Uterus (tissue), 4 donors: Measurements from ENCODE around the gene FYN. TPM values are rescaled to one million over a fixed set of nuclear protein-coding genes. Genes with fewer than 3 reads are reported as not detected.

Experiments
- DNase-seq, 2 donors: peaks; one replicate each; pipeline ENCODE4 v3.0.0-alpha.2; 2019 to 2020
- H3K27ac ChIP-seq, 2 donors: fragments of 200-600 bp; sonication (generic); 1 replicate in 1 of 2; 2 replicates in 1 of 2; pipeline ENCODE4 v1.5.1; 2016 to 2018
- H3K27me3 ChIP-seq, 2 donors: fragments of 200-600 bp; sonication (generic); one replicate each; pipeline ENCODE4 v1.5.1; 2018 to 2019; ENCODE audit warnings: control low read depth in 1 of 2
- H3K36me3 ChIP-seq, 2 donors: fragments of 200-600 bp; sonication (generic); one replicate each; pipeline ENCODE4 v1.5.1; 2019; ENCODE audit warnings: control low read depth in 1 of 2
- H3K4me1 ChIP-seq, 2 donors: fragments of 200-600 bp; sonication (generic); one replicate each; pipeline ENCODE4 v1.5.1; 2018 to 2019; ENCODE audit warnings: control low read depth in 1 of 2
- H3K4me3 ChIP-seq, 2 donors: fragments of 200-600 bp; sonication (generic); 1 replicate in 1 of 2; 2 replicates in 1 of 2; pipeline ENCODE4 v1.5.1; 2018 to 2019; ENCODE audit warnings: mild to moderate bottlenecking in 1 of 2
- H3K9me3 ChIP-seq, 2 donors: fragments of 200-600 bp; sonication (generic); one replicate each; pipeline ENCODE4 v1.5.1; 2019; ENCODE audit warnings: control low read depth in 1 of 2
- CTCF ChIP-seq, 4 experiments: fragments of 200-600 bp in 2 of 4; fragments of 450-650 bp in 2 of 4; sonication (generic) in 2 of 4; IDR thresholded peaks; one replicate each; pipeline ENCODE4 v1.5.1; 2016 to 2019; ENCODE audit warnings: antibody characterized with exemption in 4 of 4, mild to moderate bottlenecking in 2 of 4, moderate library complexity in 1 of 4
- POLR2A ChIP-seq, 2 donors: fragments of 450-650 bp; IDR thresholded peaks; one replicate each; pipeline ENCODE4 v1.6.1; 2016; ENCODE audit warnings: antibody characterized with exemption in 2 of 2, mild to moderate bottlenecking in 1 of 2, moderate library complexity in 1 of 2
- intact Hi-C: fragments of 100-400 bp; cut with DNase I; formaldehyde crosslinking; loops from one replicate; pipeline ENCODE4 v1.15.1; 2023; ENCODE audit warnings: low total_unique reads
- total RNA-seq, 4 donors: library from RNA; depleted of rRNA in 3 of 4; stranded (reverse); fragments of >200 nt in 3 of 4; gene quantifications; one replicate each; pipeline versions ENCODE4 v1.1.0 to v1.2.4, GENCODE V29; 2014 to 2023
- donor health status: DM: yes; HTN: yes; CAD: no.

Gene FYN
- total RNA-seq, 4 donors from 2014 or later = 50.7 to 208 (median 135) TPM

- TF ChIP-seq POLR2A (IDR thresholded peaks at IDR 0.05) (no peak), CTCF (IDR thresholded peaks at IDR 0.05) (no peak)
- intact Hi-C loops = no loop called here
- no peaks in the 10 kb centered on the region for H3K27me3 ChIP-seq
- no peak overlapping the region for H3K27ac ChIP-seq
- H3K4me3 ChIP-seq = no peak overlapping the region
- H3K4me1 ChIP-seq = no peaks in the 10 kb centered on the region
- no peak for DNase-seq
- no peaks in the 10 kb centered on the region for H3K36me3 ChIP-seq
- H3K9me3 ChIP-seq = no peaks in the 10 kb centered on the region
Measured at GRCh38 chr6:111812060-111813038, 60.9 kb downstream of the FYN start.

GRCh38 chr6:111810294-111811131 is 62.7 kb downstream of the FYN start:
- no peak for TF ChIP-seq CTCF (IDR thresholded peaks at IDR 0.05)
- TF ChIP-seq POLR2A (IDR thresholded peaks at IDR 0.05) = no peak
- Histone ChIP-seq H3K36me3 (no peaks in the 10 kb centered on the region), H3K4me3 (no peak overlapping the region), H3K9me3 (no peaks in the 10 kb centered on the region), H3K4me1 (no peaks in the 10 kb centered on the region), H3K27me3 (no peaks in the 10 kb centered on the region), H3K27ac (no peak overlapping the region)
- no peak for DNase-seq
- intact Hi-C loops = no loop called here

GRCh38 chr6:111809766-111810165 is 63.5 kb downstream of the FYN start:
- no peaks in the 10 kb centered on the region for H3K9me3 ChIP-seq
- H3K4me1 ChIP-seq = peaks cover 0 to 2% of the 10 kb centered on the region in 2 donors
- H3K4me3 ChIP-seq = no peak overlapping the region
- TF ChIP-seq POLR2A (IDR thresholded peaks at IDR 0.05) (no peak), CTCF (IDR thresholded peaks at IDR 0.05) (no peak)
- no peaks in the 10 kb centered on the region for H3K27me3 ChIP-seq
- no peaks in the 10 kb centered on the region for H3K36me3 ChIP-seq
- intact Hi-C loops = no loop called here
- no peak overlapping the region for H3K27ac ChIP-seq
- DNase-seq = no peak

GRCh38 chr6:111809264-111809663 is 64.0 kb downstream of the FYN start:
- Histone ChIP-seq H3K4me1 (peaks cover 0 to 2% of the 10 kb centered on the region in 2 donors), H3K27ac (no peak overlapping the region), H3K27me3 (no peaks in the 10 kb centered on the region), H3K9me3 (no peaks in the 10 kb centered on the region), H3K36me3 (no peaks in the 10 kb centered on the region), H3K4me3 (no peak overlapping the region)
- no peak for TF ChIP-seq CTCF (IDR thresholded peaks at IDR 0.05)
- TF ChIP-seq POLR2A (IDR thresholded peaks at IDR 0.05) = no peak
- intact Hi-C loops = no loop called here
- DNase-seq = no peak
